Left cardiac atrium (tissue), 4 donors: ENCODE results near the gene RPS6KC1. TPM values are rescaled to one million over a fixed set of nuclear protein-coding genes. Genes with fewer than 3 reads are reported as not detected.
"Not testable (repeated sequence)": the region's sequence is repeated elsewhere in the genome, so short reads cannot be mapped to it uniquely, and the experiment has no call there.

Experiments used
- ATAC-seq, 2 donors: fragments of 200-7000 bp; cut with Tn5 transposase; one replicate each; pipeline ENCODE4 v1.9.1; 2020; ENCODE audit warnings: mild to moderate bottlenecking in 2 of 2, moderate library complexity in 2 of 2
- DNase-seq: peaks from one replicate; pipeline ENCODE4 v3.0.0-alpha.2; 2020
- intact Hi-C, 2 donors: fragments of 100-400 bp; cut with DNase I; formaldehyde crosslinking; loops; one replicate each; pipeline versions ENCODE4 v1.14.1 to v1.15.1; 2022 to 2023
- total RNA-seq, 2 donors: library from RNA; stranded (reverse); fragmentation: NEBNext Ultra II Directional; extraction: Animal tissue kit (Norgen Biotek cat#: 25700); gene quantifications; one replicate each; pipeline ENCODE4 v1.2.1, GENCODE V29; 2021
- donor health status: DM: no; HTN: yes; CAD: no.
- donor health status: DM: no; HTN: yes; CAD: no; lungs with severe emphysema.
- donor health status: DM: yes; HTN: yes; CAD: no.
- donor health status: Dilated cardiomyopathy.

Gene RPS6KC1
- total RNA-seq, 2 donors from 2014 or later, result 10.0 to 11.8 TPM

- intact Hi-C loops, result no loop called here
- ATAC-seq, result no peak
- no peak for DNase-seq
Observed at GRCh38 chr1:213297021-213297420, 246.0 kb downstream of the RPS6KC1 start.

GRCh38 chr1:213300433-213300832 lies 249.4 kb downstream of the RPS6KC1 start:
- ATAC-seq (no peak), DNase-seq (no peak)
- intact Hi-C loops, result no loop called here

GRCh38 chr1:213301524-213301923 lies 250.5 kb downstream of the RPS6KC1 start:
- DNase-seq, intact Hi-C loops, ATAC-seq: not testable (repeated sequence)

DNA sequence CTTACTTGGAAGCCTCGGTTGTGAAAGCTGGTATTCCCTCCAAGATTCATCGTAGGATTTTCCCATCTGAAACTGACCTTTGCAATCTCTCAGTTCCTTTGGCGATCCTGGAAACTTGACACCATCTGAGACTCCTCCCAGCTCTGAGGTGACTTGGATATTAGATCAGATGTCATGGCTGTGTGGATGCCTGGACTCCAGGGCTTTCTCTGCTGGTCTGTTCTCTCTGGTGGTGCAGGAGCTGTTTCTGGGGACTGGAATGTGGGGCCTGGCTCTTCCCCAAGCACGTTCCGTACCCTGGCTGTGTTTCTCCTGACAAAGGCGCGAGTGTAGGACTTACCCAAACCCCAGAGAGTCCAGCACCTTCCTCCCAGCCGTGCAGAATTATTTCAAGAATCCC lies 252.2 kb downstream of the RPS6KC1 start:
- no peak for DNase-seq
- no peak for ATAC-seq
- intact Hi-C loops, result no loop called here

- DNase-seq (no peak), ATAC-seq (no peak)
- intact Hi-C loops, result no loop called here
Observed at GRCh38 chr1:213315571-213315970, 264.5 kb downstream of the RPS6KC1 start.

DNA sequence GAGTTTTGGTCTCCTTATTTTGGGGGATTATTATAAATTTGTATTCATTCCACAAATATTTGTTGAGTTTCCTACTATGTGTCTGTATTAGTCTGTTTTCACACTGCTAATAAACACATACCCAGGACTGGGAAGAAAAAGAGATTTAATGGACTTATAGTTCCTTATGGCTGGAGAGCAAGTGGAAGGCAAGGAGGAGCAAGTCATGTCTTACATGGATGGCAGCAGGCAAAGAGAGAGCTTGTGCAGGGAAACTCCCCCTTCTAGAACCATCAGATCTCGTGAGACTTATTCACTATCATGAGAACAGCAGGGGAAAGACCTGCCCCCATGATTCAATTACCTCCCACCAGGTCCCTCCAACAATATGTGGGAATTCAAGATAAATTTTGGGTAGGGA lies 267.4 kb downstream of the RPS6KC1 start:
- DNase-seq, ATAC-seq, intact Hi-C loops: not testable (repeated sequence)

GRCh38 chr1:213320191-213320870 lies 269.3 kb downstream of the RPS6KC1 start:
- no peak for DNase-seq
- no peak for ATAC-seq
- intact Hi-C loops, result no loop called here

Other genes with a start within 250 kb of the RPS6KC1 start
- not detected for gene SPATA45, start 203.6 kb upstream of the RPS6KC1 start, total RNA-seq
- gene FLVCR1, start 193.0 kb upstream of the RPS6KC1 start, total RNA-seq, result 1 to 10 TPM; 2.3 to 4.9 TPM
- gene VASH2, start 100.7 kb upstream of the RPS6KC1 start, total RNA-seq, result 1 to 10 TPM; 1.8 to 3.7 TPM
- 10 to 100 TPM; 18.8 TPM for gene ANGEL2, start 35.4 kb upstream of the RPS6KC1 start, total RNA-seq